HTERT RPE-1 (cell line): ENCODE data around the gene FUS.
"Not testable (repeated sequence)": the region's sequence is repeated elsewhere in the genome, so short reads cannot be mapped to it uniquely, and the experiment has no call there.

ENCODE experiments used
- in situ Hi-C: fragments of 300-500 bp; cut with MboI; formaldehyde crosslinking; loops from 4 replicates; pipeline ENCODE4 v1.14.3; 2020; ENCODE audit warnings: low sequenced_read_pairs

The FUS gene

GRCh38 chr16:31179747-31180459, at the start of gene FUS:
FUS (plus strand) TSS chr16:31180139; CDS start chr16:31180215, 76 bp downstream.
- in situ Hi-C loops: no loop called here

- in situ Hi-C loops: no loop called here
Observed at GRCh38 chr16:31130336-31130891, 49.5 kb upstream of the FUS start.

GRCh38 chr16:31130899-31131298, 49.0 kb upstream of the FUS start:
- in situ Hi-C loops: no loop called here

GRCh38 chr16:31131416-31131815, 48.5 kb upstream of the FUS start:
- in situ Hi-C loops: no loop called here

- in situ Hi-C loops: no loop called here
Observed at GRCh38 chr16:31131841-31132271, 48.1 kb upstream of the FUS start.

GRCh38 chr16:31132303-31132979, 47.5 kb upstream of the FUS start:
- in situ Hi-C loops: no loop called here

GRCh38 chr16:31133046-31133501, 46.9 kb upstream of the FUS start:
- in situ Hi-C loops: no loop called here

- in situ Hi-C loops: no loop called here
Observed at GRCh38 chr16:31134091-31134571, 45.8 kb upstream of the FUS start.

- in situ Hi-C loops: no loop called here
Observed at GRCh38 chr16:31134625-31135534, 45.1 kb upstream of the FUS start.

- in situ Hi-C loops: no loop called here
Observed at GRCh38 chr16:31135535-31136286, 44.2 kb upstream of the FUS start, which contains the start of gene PRSS8. PRSS8 (minus strand) TSS chr16:31135727; CDS start chr16:31135498, 229 bp downstream.

GRCh38 chr16:31136287-31136662, 43.7 kb upstream of the FUS start:
- in situ Hi-C loops: no loop called here

GRCh38 chr16:31136822-31137499, 43.0 kb upstream of the FUS start:
- in situ Hi-C loops: not testable (repeated sequence)

GRCh38 chr16:31138621-31139578, 41.0 kb upstream of the FUS start:
- in situ Hi-C loops: no loop called here

GRCh38 chr16:31141071-31141469, 38.9 kb upstream of the FUS start:
- in situ Hi-C loops: not testable (repeated sequence)

- in situ Hi-C loops: no loop called here
Observed at GRCh38 chr16:31141489-31142108, 38.3 kb upstream of the FUS start.

GRCh38 chr16:31142109-31143010, 37.6 kb upstream of the FUS start:
- in situ Hi-C loops: no loop called here
